ENCODE measurements around the gene CPN2.

CPN2 gene

DNA sequence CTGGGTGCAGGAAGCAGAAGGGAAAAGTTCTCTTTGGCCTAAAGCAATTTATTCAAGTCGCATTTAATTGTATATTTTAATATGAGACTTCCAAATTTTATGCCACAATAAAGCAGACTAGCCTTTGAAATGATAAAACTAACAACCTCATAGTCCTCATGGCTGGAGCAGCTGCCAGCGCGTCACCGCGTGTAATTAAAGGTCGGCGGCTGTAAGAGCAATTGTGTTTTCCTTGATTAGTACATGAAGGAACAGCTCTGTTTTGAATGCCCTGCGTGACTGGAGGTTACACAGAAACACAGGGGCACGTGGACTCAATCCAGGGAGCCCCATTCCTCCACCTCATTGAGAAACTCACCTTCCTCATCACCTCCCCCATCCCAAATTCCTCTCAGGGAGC lies 28.5 kb upstream of the CPN2 start:
- DNase-seq: no peak

DNA sequence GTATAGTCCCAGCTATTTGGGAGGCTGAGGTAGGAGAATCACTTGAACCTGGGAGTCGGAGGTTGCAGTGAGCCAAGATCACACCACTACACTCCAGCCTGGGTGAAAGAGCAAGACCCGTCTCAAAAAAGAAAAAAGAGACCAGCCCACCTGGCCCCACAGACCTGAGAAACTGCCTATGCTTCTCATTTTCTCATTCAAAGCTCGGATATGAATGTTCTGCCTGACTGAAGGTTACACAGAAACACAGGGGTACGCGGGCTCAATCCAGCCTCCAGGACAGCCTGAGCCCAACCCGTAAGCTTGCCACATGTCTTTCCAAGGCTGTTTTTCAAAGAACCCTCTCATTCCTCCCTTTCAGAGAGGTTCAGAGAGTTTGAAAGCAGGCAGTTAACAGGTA lies 28.1 kb upstream of the CPN2 start:
- no peak for DNase-seq

DNA sequence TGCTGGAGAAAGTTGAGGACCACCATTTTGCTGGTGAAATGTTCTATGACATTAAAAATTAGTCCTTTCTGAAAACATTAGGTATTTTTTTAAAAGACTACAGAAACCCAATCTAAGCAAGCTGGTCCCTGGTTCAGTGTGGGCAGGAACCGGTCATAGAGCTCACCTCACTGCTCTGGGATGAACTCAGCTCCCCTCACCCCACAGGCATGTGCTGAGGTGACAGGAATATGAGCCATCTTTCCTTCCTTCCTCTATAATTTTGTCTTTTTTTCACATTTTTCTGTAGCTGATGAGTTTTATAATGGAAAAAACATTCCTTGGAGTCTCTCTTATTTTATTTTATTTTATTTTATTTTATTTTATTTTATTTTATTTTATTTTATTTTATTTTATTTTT lies 26.6 kb upstream of the CPN2 start:
- DNase-seq: no peak

DNA sequence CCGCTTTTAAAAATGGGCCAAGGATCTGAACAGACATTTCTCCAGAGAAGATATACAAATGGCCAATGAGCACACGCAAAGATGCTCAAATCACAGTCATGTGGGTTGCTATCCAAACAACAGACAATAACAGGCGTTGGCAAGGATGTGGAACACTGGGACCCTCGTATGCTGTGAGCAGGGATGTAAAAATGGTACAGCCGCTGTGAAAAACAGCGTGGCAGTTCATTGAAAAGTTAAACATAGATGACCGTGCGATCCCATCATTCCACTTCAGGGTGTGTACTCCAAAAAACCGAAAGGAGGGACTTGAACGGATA lies 25.1 kb upstream of the CPN2 start:
- DNase-seq: no peak

DNA sequence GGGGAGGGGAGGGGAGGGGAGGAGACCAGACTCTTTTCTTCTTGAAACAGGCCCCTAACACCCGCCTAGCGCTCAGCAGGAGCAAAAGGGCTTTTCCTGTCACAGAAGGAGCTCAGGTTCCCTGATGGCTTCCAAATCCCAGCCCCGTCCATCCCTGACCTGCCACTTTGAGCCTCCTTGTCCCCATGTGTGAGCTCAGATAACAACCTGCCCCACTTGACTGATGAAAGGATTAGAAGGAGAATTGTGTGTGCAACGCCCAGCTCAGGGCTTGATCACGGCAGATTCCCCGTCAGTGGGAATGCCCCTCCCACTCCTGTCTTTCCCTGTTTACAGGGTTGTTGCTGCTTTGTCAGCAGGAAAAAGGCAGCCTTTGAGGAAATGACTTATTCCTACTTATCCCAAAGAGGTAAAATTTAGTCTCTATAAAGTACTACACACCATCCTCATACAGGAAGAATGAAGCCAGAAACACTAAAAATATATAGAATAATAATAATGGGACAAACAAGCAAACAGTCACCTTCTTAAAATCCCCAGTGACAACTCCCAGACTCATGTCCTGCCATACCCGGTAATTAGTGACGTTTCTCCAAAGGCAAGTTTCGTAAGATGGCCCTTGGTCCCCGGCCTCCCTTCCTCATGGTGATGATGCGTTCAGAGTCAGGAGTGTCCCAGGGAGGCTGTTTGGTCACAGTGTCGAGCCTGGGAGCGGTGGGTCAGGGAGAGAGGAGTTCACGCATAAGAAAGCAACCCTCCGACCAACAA lies 24.5 kb upstream of the CPN2 start:
- no peak for DNase-seq

DNA sequence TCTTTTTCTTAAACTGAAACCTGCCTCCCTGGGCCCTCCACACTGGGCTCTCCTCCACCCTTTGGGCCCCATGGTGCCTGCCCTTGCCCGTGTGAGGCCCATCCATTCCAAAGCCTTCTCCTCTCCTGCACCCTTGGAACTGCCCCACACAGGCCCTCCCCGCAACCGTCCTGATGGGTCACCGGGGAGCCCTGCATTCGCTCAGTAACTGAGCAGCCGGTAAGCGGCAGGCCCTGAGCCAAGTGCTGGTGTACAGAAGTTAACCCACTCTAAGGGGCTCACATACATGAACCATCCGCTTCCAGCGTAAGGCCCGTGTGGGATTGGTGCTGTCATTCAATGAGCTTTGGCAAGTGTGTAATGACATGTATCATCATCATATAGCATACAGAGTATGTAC lies 23.8 kb upstream of the CPN2 start:
- DNase-seq: no peak

DNA sequence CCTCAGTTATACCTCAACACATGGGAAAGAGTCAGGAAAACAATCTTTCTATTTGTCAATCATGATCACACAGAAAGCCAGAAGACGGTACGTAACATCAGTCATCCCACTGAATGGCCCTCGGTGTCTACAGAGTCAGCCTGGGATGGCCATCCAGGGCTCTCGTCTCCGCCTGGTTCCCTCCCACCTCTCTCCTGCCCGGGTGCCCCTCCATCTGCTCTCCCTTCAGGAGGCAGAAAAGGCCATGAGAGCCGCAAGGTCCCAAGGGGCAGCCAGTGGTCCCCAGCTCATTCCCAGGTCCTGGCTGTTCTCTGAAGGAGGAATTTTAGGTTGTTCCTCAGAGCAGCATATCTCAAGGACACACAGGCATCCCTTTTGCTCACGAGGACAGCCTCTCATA lies 22.8 kb upstream of the CPN2 start:
- no peak for DNase-seq

DNA sequence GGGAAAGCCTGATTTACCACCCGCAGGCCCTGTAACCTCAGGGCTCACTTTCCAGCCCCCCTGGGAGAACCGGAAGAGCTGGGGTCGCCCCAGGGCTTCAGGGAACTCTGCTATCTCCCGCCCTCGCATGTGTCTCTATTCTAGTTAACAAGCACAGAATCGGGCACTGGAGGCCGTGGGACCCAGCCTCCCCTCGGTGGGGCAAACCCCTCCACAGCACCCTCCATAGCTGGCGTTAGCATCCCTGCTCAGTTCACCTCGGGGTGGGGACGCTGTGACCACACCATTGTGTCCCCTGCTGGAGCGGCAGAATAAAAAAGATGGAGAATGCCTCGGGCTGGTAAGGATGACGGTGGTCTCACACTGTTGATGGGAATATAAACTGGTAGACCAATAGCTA lies 21.9 kb upstream of the CPN2 start:
- DNase-seq: no peak

DNA sequence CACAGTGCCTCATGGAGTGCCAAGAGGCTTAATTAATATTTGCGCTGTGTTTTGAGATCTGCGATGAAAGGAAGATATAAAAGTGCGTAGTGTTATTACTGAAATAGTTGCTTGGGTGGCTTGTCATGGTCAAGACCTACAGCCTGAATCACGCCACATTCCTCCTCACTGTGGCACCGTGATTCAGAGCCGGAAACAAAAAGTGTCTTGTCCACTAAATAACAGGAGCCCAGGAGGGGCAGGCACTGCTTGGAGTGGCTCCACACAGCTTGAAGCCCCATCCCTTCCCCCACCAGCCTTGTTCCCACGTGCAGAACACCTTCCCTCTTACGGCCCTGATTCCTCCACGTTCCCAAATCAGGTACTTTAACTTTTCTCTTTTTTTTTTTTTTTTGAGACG lies 19.6 kb upstream of the CPN2 start:
- no peak for DNase-seq

DNA sequence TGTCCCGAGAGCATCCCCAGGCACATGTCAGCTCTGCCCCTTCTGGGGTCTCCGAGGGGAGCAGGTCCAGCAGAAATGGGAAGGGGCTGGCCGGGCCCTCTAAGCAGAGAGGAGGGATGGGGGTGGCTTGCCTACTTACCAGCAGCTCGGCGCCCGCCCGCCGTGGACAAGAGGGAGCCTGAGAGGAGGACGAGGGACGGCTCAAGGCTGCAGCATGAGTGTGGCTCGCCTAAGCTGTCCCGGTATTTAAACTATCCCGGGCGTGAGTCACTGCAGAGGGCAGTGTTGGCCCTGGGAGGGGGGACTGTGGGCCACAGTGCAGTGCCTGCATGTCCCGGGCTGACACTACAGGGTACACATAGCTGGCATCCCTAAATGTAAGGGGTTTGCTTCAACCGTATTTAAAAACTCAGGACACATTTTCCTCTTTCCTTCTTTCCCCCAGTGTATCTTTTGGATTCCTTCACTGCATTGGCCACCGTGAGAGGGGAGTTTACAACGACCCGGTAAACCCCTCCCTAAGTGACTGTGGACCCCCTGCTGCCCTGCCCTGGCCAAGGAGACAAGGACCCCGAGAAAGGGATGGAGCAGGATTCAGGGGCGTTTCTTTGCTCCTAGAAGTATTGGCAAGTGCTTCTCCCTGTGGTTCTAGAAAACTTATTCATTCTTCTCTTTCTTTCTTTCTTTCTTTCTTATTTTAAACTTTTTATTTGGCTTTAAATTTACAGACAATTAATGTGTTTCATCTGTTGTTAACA lies 18.6 kb upstream of the CPN2 start, which contains the start of gene LRRC15:
LRRC15 (minus strand) TSS at position 222 of the 758 bp plus-strand sequence. CDS start 8,700 bp downstream, outside the sequence.
- no peak for DNase-seq

DNA sequence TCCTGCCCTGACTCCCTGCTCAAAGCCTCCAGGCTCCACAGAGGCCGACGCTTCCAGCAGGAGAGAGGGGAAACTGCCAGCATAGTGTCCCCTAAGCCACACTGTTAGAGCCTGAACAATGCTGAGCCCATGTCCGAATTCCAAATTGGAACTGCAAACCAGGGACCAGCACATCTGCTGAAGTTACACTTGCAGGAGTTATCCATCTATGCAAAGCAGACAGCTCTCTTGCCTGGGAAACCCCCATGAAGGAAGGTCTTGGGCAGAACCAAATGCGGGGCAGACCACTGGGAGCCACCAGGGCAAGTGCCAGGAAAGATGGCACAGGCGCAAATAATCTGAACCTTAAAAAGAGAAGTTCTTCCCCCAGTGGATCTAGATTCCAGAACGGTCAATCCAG lies 17.8 kb upstream of the CPN2 start:
- no peak for DNase-seq

DNA sequence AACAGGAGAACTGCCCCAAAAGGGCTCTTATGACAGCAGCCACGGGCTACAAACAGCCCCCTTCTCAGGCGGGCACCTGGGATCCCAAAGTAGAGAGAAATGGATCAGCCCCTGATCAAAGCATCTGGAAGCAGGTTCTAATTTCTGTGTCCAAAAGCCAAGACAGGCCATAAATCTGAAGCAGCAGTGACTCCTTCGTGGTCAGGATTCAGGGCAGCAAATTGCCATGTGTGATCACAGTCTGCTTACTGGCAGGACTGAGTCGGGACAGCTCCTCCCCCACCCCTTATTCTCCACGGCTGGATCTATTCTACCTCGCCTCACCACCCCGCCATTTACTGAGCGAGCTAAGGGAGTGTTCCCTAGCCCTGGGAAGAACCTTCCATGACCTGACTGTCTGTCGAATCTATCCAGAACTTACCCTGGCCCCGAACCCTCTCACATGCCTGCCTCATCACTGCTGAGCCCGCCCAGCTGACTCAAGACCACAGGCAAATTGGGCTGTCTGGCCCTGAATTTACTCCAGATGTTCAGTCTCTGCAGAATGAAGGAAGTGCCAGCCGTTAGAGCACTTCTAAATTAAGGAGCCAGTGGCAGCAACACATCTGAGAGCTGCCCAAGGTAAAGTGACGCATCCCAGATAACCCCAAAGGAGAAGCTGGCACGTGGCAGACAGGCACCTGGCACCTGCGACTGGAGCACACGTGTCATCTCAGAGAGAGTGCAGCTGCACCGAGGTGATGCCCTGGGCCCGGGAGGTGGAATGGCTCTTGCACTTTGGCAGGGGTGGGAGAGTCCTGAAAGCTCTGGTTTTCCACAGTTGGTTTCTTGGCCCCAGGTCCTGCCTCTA lies 17.1 kb upstream of the CPN2 start:
- DNase-seq: no peak

DNA sequence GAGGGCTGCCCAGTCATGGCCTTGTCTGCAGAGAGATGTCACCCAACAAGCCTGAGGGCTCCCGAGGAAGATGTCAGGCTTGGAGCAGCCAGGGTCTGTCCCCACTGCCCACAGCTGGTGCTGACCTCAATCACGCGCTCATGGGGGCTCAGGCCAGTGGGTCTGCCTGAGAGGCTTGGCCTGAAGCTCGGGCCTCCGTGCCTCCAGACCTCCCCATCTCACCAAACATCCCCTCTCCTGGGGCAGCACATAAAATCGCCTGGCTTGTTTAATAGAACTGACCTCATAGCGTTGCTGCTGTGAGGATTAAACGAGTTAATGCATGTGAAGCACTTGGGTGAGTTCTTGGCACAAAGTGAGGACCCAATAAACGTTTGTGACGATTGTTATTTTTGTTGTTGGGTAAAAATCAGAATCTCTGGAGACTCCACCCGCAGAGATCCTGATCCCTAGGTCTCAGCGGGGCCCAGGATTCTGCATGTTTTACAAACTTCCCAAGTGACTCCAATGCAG lies 14.9 kb upstream of the CPN2 start:
- no peak for DNase-seq

DNA sequence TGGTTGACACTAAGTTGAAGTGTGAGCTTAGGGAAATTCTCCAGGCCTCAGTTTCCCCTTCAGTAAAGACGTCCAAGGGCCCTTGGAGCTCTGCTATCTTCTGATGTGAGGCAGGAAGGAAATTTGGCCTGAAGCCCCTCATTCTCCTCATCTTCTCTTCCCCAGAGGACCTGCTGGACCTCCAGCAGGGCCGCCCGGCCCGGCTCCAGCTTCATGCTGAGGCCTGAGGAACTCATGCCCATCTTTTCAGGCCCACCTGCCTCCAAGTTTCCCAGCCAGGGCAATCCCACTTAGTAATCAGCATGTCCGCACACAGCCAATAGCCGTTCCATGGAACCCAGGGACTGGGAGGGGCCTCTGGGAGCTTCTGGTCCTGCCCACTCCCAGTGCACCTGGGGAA lies 14.4 kb upstream of the CPN2 start:
- DNase-seq: no peak

DNA sequence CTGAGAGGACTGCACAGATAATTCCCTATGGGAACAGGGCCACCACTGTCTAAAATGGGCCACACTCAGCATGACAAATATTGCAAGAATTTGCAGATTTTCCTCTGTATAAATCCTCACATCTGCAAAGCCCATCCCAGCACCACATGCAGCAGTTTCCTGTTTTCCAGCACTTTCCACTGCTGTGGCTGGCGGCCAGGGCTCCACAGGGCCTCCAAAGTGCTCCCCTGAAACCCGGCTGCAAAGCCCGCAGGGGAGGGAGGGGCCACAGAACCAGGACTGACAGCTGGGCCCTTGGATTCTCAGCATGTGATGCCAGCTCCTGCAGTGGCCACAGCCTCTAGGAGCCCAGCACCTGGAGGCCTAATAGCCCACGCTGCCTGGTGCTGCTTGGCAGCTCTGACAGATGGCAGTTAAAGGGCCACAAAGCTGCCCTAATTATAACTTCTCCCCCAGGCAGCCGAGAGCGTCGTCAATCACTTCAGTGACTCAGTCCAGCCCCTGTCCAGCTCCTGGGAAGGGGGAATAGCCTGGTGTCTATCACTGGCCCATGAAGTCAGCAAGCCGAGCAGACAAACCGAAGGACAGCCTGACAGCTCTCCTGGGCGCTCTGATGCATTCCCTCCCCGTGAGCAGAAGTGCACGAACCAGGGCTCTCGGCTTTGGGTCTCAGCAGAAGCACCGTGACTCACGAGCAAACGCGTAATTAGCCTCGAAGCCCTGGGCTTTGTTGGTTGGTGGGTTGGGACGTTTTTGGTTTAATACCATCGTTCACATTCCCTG lies 13.7 kb upstream of the CPN2 start:
- DNase-seq: no peak

DNA sequence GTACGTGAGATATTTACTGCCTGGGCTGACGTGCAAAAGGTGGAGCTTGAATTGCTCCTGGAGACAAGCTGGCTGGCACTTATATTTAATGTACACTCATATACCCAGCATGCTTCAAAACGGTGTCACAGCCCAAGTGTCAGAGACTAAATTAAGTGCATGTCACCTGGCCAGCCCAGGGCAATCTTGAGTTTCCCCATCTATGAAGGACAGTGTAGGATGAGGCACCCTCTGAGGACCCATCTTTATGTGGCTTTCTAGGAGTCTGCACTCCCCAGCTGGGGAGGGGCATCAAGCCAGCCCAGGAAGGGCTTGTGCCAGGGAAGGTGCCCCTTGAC lies 13.2 kb upstream of the CPN2 start:
- DNase-seq: no peak

DNA sequence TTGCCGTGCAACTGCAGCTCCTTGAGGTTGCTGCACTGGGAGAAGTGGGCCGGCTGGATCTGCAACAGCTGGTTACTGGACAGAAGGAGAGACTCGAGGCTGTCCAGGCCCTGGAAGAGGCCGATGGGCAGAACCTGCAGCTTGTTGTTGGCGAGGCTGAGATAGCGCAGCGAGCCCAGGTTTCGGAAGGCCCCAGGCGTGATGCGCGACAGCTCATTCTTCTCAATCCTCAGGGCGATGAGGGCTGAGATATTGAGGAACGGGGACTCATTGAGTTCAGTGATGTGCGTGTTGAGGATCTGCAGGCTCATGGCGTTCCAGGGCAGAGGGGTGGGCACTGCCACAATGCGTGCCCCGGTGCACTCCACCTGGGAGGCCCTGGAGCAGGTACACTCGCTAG lies 9.4 kb upstream of the CPN2 start:
- no peak for DNase-seq

DNA sequence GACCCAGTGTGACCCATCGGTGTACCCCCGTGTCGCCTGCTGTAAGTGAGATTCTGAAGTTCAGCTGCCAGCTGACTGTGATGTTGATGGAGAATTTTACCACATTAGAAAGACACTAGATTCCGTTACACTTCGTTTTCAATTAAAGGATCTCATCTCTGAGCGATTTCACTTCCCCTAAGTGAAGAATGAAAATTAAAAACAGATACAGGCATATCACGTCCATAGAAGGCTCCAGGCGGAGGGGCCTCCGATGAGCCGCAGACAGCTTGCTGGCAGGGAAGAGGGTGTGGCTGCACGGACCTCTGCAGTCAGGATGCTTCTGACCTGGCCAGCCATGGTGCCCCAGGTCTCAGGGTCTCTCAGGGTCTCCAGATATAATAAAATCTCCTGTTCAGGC lies 6.6 kb upstream of the CPN2 start:
- no peak for DNase-seq

DNA sequence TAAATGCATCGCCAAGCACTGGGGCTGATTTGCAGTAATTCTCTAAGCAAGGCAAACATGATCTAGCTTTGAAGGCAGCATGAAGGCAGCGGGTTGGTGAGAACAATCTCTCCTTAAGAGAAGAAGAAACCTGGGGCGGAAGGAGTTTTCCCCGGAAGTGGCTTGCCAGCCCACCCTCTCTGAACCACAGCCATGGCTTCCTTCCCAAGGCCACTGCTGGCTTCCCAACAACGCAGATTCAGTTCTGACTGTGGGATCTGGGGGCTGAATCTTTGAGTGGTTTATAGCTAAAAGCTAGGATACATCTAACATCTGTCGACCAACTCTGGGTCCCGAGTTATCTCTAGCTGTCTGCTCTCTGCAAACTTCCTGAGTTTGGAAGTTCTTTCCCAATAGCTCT lies 4.3 kb upstream of the CPN2 start:
- no peak for DNase-seq

DNA sequence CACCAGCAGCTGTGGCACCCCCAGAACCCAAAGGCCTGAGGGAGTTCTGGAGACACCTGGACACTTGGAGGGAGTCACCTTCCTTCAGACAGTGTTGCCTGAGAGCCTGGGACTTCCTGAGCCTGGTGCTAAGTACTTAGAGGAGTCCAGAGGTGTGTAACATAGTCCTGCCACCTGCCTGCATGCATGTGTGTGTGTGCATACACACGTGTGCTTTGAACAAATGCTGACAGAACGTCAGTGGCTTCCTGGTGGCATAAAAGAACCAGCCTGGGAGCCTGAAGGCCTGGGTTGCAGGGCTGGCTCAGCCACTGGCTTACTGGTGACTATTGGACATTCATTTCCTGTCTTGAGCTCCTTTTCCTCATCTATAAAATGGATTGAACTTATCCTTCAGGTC lies 3.2 kb upstream of the CPN2 start:
- DNase-seq: no peak

DNA sequence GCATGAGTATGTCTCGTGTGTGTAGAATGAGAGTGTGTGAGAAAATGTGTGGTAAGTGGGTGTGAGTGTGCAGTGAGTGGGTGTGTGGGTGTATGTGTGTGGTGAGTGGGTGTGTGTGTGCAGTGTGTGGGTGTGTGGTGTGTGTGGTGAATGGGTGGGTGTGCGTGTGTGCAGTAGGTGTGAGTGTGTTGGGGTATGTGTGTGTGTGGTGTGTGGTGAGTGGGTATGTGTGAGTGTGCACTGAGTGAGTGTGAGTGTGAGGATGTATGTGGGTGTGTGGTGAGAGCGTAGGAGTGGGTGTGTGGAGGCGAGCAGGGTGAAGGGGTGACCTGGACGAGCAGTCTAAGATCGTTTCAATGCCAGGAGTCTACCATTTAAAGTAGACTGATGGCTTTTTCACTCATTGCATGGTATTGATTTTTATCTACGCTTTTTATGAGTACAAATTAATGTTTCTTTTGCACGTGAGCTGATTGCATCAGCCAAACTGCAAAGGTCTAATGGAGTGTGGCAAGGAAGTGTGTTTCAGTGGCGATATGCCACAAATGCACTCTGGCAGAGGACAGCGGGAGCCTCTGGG lies 1.6 kb upstream of the CPN2 start:
- DNase-seq: no peak

DNA sequence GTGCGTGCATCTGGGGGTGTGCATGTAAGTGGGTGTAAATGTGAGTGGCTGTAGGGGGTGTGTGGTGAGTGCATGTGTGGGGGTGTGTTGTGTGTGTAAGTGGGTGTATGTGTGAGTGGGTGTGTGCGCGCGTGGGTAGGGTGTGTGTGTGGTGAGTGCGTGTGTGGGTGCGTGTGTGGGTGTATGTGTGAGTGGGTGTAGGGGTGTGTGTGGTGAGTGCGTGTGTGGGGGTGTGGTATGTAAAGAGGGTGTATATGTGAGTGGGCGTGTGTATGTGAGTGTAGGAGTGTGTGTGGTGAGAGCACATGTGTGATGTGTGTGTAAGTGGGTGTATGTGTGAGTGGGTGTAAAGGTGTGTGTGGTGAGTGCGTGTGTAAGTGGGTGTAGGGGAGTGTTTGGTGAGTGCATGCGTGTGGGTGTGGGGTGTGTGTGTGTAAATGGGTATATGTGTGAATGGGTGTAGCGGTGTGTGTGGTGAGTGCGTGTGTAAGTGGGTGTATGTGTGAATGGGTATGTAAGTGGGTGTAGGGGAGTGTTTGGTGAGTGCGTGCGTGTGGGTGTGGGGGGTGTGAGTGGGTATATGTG lies 916 bp upstream of the CPN2 start:
- DNase-seq: no peak

Data from stimulated activated CD4-positive, alpha-beta T cell treated with anti-CD3 and anti-CD28 coated beads, Interleukin-4, amount 100 ng/mL, for 1 hour (primary cell).